ENCODE results near the gene ANKS1B. TPM values are rescaled to one million over a fixed set of nuclear protein-coding genes. Genes with fewer than 3 reads are reported as not detected.

The ANKS1B gene
- total RNA-seq, 1 donor from 2014 or later, result 2.4 TPM

- no peaks in the 10 kb centered on the region for H4K20me1 ChIP-seq (ENCODE audit: insufficient read depth, low read length)
- no peak overlapping the region for H3K9ac ChIP-seq (ENCODE audit: low read length)
- no peak overlapping the region for H3K4me2 ChIP-seq (ENCODE audit: low read length)
- H3K27ac ChIP-seq (ENCODE audit: low read depth, low read length), result no peak overlapping the region
- H3K4me1 ChIP-seq (ENCODE audit: insufficient read depth, low read length), result no peaks in the 10 kb centered on the region
- H3K4me3 ChIP-seq (ENCODE audit: insufficient read depth, low read depth, low read length), result no peak overlapping the region
- no peak overlapping the region for H3K27ac Mint-ChIP-seq (ENCODE audit: unreplicated experiment)
- H3K36me3 Mint-ChIP-seq (ENCODE audit: low read depth, unreplicated experiment), result no peaks in the 10 kb centered on the region
- no peak for TF ChIP-seq EZH2 (IDR thresholded peaks at IDR 0.05; ENCODE audit: insufficient read depth, low read length)
- TF ChIP-seq CTCF (IDR thresholded peaks at IDR 0.05; ENCODE audit: insufficient read depth, low read depth, low read length), result no peak
- H3K4me3 Mint-ChIP-seq (ENCODE audit: unreplicated experiment), result no peak overlapping the region
- H3K9me3 ChIP-seq (ENCODE audit: insufficient read depth, low read depth, low read length), result no peaks in the 10 kb centered on the region
- peaks cover 2% of the 10 kb centered on the region for H3K27me3 Mint-ChIP-seq (ENCODE audit: low read depth, unreplicated experiment)
- no peaks in the 10 kb centered on the region for H3K36me3 ChIP-seq (ENCODE audit: insufficient read depth, low read length)
- H3K79me2 ChIP-seq (ENCODE audit: insufficient read depth, low read length), result no peaks in the 10 kb centered on the region
- H2AFZ ChIP-seq (ENCODE audit: low read depth, low read length), result no peak overlapping the region
- no peaks in the 10 kb centered on the region for H3K27me3 ChIP-seq (ENCODE audit: insufficient read depth, low read length)
- FAIRE-seq (no peak), DNase-seq (ENCODE audit: low read depth) (no peak)
- no peaks in the 10 kb centered on the region for H3K4me1 Mint-ChIP-seq (ENCODE audit: low read depth, unreplicated experiment)
- H3K9me3 Mint-ChIP-seq (ENCODE audit: unreplicated experiment), result peaks cover 2% of the 10 kb centered on the region
Measured at GRCh38 chr12:99026332-99027054, 958.2 kb downstream of the ANKS1B start.

GRCh38 chr12:99024870-99025269 lies 959.9 kb downstream of the ANKS1B start:
- Histone ChIP-seq H3K4me2 (ENCODE audit: low read length) (no peak overlapping the region), H3K27ac (ENCODE audit: low read depth, low read length) (no peak overlapping the region), H3K4me1 (ENCODE audit: insufficient read depth, low read length) (no peaks in the 10 kb centered on the region), H3K9me3 (ENCODE audit: insufficient read depth, low read depth, low read length) (no peaks in the 10 kb centered on the region), H4K20me1 (ENCODE audit: insufficient read depth, low read length) (no peaks in the 10 kb centered on the region), H3K79me2 (ENCODE audit: insufficient read depth, low read length) (no peaks in the 10 kb centered on the region), H2AFZ (ENCODE audit: low read depth, low read length) (no peak overlapping the region), H3K36me3 (ENCODE audit: insufficient read depth, low read length) (no peaks in the 10 kb centered on the region), H3K27me3 (ENCODE audit: insufficient read depth, low read length) (no peaks in the 10 kb centered on the region), H3K9ac (ENCODE audit: low read length) (no peak overlapping the region), H3K4me3 (ENCODE audit: insufficient read depth, low read depth, low read length) (no peak overlapping the region)
- Mint-ChIP-seq H3K9me3 (ENCODE audit: unreplicated experiment) (peaks cover 2% of the 10 kb centered on the region), H3K4me1 (ENCODE audit: low read depth, unreplicated experiment) (no peaks in the 10 kb centered on the region), H3K36me3 (ENCODE audit: low read depth, unreplicated experiment) (no peaks in the 10 kb centered on the region), H3K27ac (ENCODE audit: unreplicated experiment) (no peak overlapping the region), H3K4me3 (ENCODE audit: unreplicated experiment) (no peak overlapping the region), H3K27me3 (ENCODE audit: low read depth, unreplicated experiment) (peaks cover 2% of the 10 kb centered on the region)
- no peak for DNase-seq (ENCODE audit: low read depth)
- TF ChIP-seq EZH2 (IDR thresholded peaks at IDR 0.05; ENCODE audit: insufficient read depth, low read length) (no peak), CTCF (IDR thresholded peaks at IDR 0.05; ENCODE audit: insufficient read depth, low read depth, low read length) (no peak)
- no peak for FAIRE-seq

- peaks cover 2% of the 10 kb centered on the region for H3K27me3 Mint-ChIP-seq (ENCODE audit: low read depth, unreplicated experiment)
Measured at GRCh38 chr12:99024191-99024590, 960.5 kb downstream of the ANKS1B start.

More at GRCh38 chr12:99024191-99024590, 960.5 kb downstream of the ANKS1B start:
- Mint-ChIP-seq H3K27ac (ENCODE audit: unreplicated experiment) (no peak overlapping the region), H3K4me1 (ENCODE audit: low read depth, unreplicated experiment) (no peaks in the 10 kb centered on the region), H3K36me3 (ENCODE audit: low read depth, unreplicated experiment) (no peaks in the 10 kb centered on the region), H3K9me3 (ENCODE audit: unreplicated experiment) (no peaks in the 10 kb centered on the region), H3K4me3 (ENCODE audit: unreplicated experiment) (no peak overlapping the region)
- Histone ChIP-seq H4K20me1 (ENCODE audit: insufficient read depth, low read length) (no peaks in the 10 kb centered on the region), H2AFZ (ENCODE audit: low read depth, low read length) (no peak overlapping the region), H3K27ac (ENCODE audit: low read depth, low read length) (no peak overlapping the region), H3K27me3 (ENCODE audit: insufficient read depth, low read length) (no peaks in the 10 kb centered on the region), H3K9me3 (ENCODE audit: insufficient read depth, low read depth, low read length) (no peaks in the 10 kb centered on the region), H3K4me1 (ENCODE audit: insufficient read depth, low read length) (no peaks in the 10 kb centered on the region), H3K9ac (ENCODE audit: low read length) (no peak overlapping the region), H3K36me3 (ENCODE audit: insufficient read depth, low read length) (no peaks in the 10 kb centered on the region), H3K4me2 (ENCODE audit: low read length) (no peak overlapping the region), H3K79me2 (ENCODE audit: insufficient read depth, low read length) (no peaks in the 10 kb centered on the region), H3K4me3 (ENCODE audit: insufficient read depth, low read depth, low read length) (no peak overlapping the region)
- FAIRE-seq (no peak), DNase-seq (ENCODE audit: low read depth) (no peak)
- TF ChIP-seq CTCF (IDR thresholded peaks at IDR 0.05; ENCODE audit: insufficient read depth, low read depth, low read length) (no peak), EZH2 (IDR thresholded peaks at IDR 0.05; ENCODE audit: insufficient read depth, low read length) (no peak)
